DOHH2 (cell line): ENCODE measurements around the gene NSUN6.

ENCODE experiments used
- EZH2phosphoT487 ChIP-seq: fragments of 200-600 bp; sonication (generic); IDR thresholded peaks from 2 replicates; pipeline ENCODE4 v1.6.1; 2017; ENCODE audit warnings: borderline replicate concordance, mild to moderate bottlenecking, antibody characterized with exemption, low read length, moderate library complexity, mixed read lengths
- TF ChIP-seq, protein P1 (sequence below): fragments of 200-600 bp; sonication (generic); IDR thresholded peaks from one replicate; pipeline ENCODE4 v1.5.1; 2014; ENCODE audit warnings: antibody characterized with exemption, mild to moderate bottlenecking, low read depth, low read length; ENCODE audit not compliant: poor library complexity, severe bottlenecking

DNA sequence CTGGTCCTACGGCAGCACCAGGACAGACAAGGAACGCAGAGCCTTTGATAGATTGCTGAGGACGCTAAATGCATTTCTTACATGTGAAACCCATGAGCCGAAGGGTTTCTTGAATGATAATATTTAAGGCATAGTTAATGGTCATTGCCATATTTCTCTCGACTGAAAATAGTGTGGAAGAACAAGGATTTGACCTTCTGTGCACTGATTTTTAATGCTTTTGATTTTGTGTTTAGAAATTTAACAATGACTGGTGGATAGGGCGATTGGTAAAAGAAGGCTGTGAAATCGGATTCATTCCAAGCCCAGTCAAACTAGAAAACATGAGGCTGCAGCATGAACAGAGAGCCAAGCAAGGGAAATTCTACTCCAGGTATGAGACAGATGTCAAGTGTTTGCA is 150.8 kb downstream of the NSUN6 start:
- TF ChIP-seq, protein P1, sequence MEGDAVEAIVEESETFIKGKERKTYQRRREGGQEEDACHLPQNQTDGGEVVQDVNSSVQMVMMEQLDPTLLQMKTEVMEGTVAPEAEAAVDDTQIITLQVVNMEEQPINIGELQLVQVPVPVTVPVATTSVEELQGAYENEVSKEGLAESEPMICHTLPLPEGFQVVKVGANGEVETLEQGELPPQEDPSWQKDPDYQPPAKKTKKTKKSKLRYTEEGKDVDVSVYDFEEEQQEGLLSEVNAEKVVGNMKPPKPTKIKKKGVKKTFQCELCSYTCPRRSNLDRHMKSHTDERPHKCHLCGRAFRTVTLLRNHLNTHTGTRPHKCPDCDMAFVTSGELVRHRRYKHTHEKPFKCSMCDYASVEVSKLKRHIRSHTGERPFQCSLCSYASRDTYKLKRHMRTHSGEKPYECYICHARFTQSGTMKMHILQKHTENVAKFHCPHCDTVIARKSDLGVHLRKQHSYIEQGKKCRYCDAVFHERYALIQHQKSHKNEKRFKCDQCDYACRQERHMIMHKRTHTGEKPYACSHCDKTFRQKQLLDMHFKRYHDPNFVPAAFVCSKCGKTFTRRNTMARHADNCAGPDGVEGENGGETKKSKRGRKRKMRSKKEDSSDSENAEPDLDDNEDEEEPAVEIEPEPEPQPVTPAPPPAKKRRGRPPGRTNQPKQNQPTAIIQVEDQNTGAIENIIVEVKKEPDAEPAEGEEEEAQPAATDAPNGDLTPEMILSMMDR: no peak
- no peak for TF ChIP-seq EZH2phosphoT487
